Cardiac fibroblast (primary cell): ENCODE measurements around the gene FAAP100.

Experiments used
- DNase-seq, 2 donors: peaks; one replicate each; pipeline versions ENCODE4 v3.0.0 to v3.0.0-alpha.2; 2010; ENCODE audit warnings: low read depth in 2 of 2
- H3K4me3 ChIP-seq, 2 donors: replicated peaks in 1 of 2; 1 replicate in 1 of 2; 2 replicates in 1 of 2; pipeline ENCODE4 v1.5.1; 2011; ENCODE audit warnings: low read depth in 2 of 2, low read length in 2 of 2, mild to moderate bottlenecking in 2 of 2, moderate library complexity in 1 of 2
- CTCF ChIP-seq: IDR thresholded peaks from one replicate; pipeline ENCODE4 v1.5.1; 2011; ENCODE audit warnings: low read depth, mild to moderate bottlenecking, low read length, inconsistent platforms

Gene FAAP100

GRCh38 chr17:81516439-81516838 is 35.7 kb downstream of the FAAP100 start:
- no peak for DNase-seq
- no peak for TF ChIP-seq CTCF
- H3K4me3 ChIP-seq, result peak overlapping the region; percentile 11 to 81

- DNase-seq, result no peak
- peak overlapping the region; percentile 69 to 81 for H3K4me3 ChIP-seq
- no peak for TF ChIP-seq CTCF
Observed at GRCh38 chr17:81515530-81516041, 36.6 kb downstream of the FAAP100 start.

- DNase-seq, result peak; percentile 86 to 88
- H3K4me3 ChIP-seq, result peak overlapping the region; percentile 69 to 81
Observed at GRCh38 chr17:81514739-81515529, 37.2 kb downstream of the FAAP100 start.

GRCh38 chr17:81514489-81514738 is 37.7 kb downstream of the FAAP100 start:
- peak overlapping the region; percentile 45 to 58 for H3K4me3 ChIP-seq
- no peak for DNase-seq
- TF ChIP-seq CTCF, result no peak

More at GRCh38 chr17:81514739-81515529, 37.2 kb downstream of the FAAP100 start:
- TF ChIP-seq CTCF, result no peak

- H3K4me3 ChIP-seq, result peak overlapping the region; percentile 45 to 58
- no peak for TF ChIP-seq CTCF
- DNase-seq, result peak; percentile 78 to 83
Observed at GRCh38 chr17:81513753-81514488, 38.2 kb downstream of the FAAP100 start.

- peak; percentile 63 to 69 for DNase-seq
- H3K4me3 ChIP-seq, result peak overlapping the region; percentile 45 to 58
Observed at GRCh38 chr17:81513372-81513752, 38.8 kb downstream of the FAAP100 start.

More at GRCh38 chr17:81513372-81513752, 38.8 kb downstream of the FAAP100 start:
- no peak for TF ChIP-seq CTCF
